Activated naive CD8-positive, alpha-beta T cell treated with anti-CD3 and anti-CD28 coated beads, Interleukin-2, amount 50 U/mL, for 16 hours (primary cell): Measurements from ENCODE around the gene ASPSCR1.

Source experiments
- DNase-seq: peaks from one replicate; pipeline ENCODE4 v3.0.0-alpha.2; 2020; ENCODE audit warnings: low read depth, low spot score

ASPSCR1 gene, protein sequence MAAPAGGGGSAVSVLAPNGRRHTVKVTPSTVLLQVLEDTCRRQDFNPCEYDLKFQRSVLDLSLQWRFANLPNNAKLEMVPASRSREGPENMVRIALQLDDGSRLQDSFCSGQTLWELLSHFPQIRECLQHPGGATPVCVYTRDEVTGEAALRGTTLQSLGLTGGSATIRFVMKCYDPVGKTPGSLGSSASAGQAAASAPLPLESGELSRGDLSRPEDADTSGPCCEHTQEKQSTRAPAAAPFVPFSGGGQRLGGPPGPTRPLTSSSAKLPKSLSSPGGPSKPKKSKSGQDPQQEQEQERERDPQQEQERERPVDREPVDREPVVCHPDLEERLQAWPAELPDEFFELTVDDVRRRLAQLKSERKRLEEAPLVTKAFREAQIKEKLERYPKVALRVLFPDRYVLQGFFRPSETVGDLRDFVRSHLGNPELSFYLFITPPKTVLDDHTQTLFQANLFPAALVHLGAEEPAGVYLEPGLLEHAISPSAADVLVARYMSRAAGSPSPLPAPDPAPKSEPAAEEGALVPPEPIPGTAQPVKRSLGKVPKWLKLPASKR

DNA sequence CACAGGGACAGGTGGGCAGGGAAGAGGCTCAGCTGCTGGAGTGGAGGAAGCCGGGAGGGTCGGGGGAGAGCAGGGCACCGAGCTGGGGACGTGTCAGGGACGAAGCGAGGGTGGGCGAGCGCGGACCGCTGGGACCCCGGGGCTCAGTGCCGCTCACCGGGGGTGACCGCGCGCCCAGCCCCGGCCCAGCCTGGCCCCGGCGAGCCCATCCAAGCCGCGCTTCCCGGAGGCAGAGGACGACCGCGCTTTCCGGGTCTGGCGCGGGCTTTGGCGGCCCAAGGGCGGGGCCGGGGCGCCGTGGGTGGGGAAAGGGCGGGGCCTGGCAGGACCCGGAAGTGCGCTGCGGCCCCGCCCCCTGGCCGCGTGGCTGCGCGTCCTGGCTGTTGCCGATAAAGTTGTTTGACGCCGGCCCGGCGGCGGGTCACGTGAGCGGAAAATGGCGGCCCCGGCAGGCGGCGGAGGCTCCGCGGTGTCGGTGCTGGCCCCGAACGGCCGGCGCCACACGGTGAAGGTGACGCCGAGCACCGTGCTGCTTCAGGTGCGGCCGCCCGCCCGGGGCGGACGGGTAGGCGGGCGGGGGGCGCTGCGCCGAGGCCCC lies at the start of gene ASPSCR1:
TSS of gene ASPSCR1 (plus strand) at position 419 of the 598 bp plus-strand sequence. CDS start at position 437, 18 bp downstream.
- peak; percentile 78 for DNase-seq

DNA sequence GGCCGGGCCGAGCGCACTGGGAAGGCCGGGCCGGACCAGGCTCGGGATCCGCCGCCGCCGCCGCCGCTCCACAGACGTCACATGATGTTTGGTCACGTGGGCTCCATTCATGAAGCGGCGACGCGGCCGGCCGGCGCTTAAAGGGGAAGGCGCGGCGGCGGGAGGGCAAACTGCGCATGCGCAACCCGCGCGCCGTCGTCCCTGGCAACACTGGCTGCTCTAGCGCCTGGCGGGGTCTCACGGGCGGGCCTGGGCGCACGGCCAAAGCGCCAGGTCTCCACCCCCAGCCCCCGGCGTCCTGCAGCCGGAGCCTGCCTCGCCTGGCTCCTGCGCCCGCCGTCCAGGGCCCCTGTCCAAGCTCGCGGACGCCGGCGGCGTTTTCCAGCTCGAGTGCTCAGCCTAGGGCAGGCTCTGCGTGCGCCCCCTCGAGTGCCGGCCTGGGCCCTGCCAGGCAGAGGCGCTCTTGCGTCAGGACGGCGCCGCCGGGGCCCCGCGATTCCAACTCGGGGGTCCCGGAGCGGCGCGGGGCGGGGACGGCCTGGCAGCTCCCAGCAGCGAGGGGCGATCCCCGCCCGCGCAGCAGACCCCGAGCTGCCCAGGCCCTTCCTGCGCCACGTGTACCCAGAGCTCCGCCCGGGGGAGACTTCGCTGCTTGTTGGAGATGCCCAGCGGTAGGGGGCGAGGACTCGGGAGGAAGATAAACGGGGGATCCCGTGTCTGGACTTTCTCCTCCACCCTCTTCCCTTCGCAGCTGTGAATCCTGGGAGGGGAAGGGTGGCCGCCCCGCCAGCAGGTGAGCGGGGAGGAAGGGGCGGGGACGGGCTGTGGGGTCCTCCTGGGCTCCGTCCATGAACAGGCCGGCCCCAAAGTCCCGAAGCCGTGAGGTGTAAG lies 49.5 kb upstream of the ASPSCR1 start, which contains the start of gene MAFG:
TSS of gene MAFG (minus strand) at position 83 of the 891 bp plus-strand sequence. CDS start 4,550 bp downstream, outside the sequence.
- peak; percentile 71 for DNase-seq

DNA sequence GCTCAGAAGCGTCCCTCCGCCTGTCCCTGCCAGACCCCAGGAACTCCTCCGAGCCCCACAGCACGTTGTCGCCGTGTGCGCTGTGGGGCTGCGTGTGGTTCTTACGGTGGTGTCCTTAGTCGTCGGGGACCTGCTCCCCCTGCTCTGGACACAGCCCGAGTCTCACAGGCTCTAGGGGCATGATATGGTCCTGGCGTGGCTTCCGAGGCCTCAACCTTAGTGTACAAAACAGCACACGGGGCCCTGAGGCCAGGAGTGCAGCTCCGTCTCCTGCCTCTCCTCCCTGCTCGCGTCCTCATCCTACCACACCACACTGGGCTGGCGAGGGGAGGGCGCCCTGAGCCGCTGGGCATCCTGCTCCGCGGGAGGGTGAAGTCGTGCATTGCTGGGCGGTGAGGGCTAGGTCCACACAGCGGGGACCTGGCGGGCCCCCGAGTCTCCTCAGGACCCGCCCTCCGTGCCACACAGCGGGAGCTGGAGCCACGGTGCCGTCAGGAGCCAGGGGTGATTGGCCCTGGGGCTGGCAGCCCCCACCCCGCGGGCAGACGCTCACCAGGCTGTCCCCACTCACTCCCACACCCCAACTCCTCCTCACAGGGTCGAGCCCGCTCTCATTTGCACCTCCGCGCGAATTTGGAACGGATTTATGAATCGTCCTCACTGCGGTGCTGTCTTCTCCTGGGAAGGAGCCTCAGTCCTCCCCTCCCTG lies 48.7 kb upstream of the ASPSCR1 start:
- no peak for DNase-seq

DNA sequence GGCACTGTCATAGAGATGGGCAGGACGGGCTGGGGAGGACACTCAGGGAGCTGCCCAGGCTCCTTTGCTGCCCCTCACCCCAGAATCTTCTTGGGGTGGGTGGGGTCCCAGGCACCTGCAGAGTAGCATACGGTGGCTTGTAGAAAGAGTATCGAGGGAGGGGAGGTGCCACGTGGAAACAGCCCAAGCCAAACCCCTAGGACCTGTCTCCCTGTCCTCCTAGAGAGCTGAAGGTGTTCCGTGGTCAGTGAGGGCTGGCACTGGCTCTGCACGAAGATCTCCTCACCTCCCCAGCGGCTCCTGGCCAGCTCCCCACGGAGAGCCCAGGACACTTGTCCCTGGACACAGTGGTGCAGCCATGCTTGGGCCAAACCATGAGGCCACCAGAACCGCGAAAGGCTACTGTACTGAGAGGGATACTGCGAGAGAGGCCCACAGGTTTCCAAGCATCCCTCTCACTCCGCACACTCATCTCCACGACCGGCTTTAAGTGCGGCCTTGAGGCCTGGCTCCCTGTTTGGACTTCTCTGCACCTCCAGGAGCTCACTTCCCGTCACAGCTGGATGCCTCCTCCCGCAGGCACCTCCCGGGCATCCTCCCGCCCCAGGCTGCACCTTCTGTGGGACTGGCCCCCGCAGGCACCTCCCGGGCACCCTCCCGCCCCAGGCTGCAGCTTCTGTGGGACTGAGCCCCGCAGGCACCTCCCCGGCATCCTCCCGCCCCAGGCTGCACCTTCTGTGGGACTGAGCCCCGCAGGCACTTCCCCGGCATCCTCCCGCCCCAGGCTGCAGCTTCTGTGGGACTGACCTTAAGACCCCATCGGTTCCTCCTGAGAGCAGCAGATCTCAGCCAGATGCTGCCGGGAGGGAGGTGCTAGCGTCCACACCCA lies 47.9 kb upstream of the ASPSCR1 start:
- no peak for DNase-seq

DNA sequence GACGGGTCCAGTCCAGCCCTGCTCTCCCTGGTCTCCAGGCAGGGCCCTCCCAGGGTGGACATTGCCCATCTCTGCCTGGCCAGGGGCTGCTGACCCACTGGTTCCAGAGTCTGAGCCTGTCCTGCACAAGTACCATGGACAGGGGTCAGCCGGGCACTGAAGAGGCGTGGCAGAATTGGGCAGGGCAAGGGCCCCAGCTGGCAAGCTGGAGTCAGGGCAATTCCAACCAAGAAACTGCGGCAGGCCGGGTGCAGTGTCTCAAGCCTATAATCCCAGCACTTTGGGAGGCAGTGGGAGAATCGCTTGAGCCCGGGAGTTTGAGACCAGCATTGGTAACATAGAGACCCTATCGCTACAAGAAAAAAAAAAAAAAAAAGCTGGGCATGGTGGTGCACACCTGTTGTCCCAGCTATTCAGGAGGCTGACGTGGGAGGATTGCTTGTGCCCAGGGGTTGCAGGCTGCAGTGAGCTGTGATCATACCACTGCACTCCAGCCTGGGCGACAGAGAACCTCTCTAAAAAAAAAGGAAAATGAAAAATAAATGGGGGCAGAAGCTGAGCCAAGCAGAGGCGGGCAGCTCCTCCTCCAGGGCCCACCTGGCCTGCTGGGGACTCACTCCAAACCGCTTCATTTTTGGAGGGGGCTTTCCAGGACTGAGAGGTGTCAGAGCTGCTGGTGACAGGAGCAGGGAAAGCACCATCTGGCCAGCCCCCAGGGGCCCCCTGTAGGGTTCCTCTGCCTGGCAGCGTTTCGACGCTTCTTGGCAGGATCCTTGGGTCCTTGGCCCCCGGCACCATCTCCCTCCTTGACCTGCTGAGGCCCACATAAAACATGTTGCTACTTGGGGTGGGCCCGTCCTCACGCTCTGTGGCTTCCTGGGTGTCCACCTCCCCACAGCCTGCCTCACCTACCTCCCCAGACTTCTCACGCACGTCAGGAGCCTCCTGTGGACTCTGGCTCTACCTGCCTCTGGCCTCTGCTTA lies 47.0 kb upstream of the ASPSCR1 start:
- no peak for DNase-seq

DNA sequence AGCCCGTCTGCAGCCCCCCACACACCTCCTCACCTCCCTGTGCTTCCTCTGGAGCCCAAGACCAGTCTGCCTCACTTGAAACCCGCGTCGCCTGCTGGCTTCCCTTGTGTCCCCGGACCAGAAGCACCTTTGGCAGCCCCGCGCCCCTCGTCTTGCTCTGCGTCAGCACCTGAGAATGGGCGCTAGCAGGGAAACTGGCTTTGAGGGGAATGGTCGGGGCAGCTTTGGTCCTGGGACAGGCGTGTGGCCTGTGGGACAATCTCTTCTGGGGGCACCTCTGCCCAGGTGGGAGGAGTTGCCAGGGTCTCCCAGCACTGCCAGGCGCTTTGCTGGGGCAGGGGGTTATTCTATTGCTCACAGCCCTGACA lies 46.3 kb upstream of the ASPSCR1 start:
- no peak for DNase-seq

DNA sequence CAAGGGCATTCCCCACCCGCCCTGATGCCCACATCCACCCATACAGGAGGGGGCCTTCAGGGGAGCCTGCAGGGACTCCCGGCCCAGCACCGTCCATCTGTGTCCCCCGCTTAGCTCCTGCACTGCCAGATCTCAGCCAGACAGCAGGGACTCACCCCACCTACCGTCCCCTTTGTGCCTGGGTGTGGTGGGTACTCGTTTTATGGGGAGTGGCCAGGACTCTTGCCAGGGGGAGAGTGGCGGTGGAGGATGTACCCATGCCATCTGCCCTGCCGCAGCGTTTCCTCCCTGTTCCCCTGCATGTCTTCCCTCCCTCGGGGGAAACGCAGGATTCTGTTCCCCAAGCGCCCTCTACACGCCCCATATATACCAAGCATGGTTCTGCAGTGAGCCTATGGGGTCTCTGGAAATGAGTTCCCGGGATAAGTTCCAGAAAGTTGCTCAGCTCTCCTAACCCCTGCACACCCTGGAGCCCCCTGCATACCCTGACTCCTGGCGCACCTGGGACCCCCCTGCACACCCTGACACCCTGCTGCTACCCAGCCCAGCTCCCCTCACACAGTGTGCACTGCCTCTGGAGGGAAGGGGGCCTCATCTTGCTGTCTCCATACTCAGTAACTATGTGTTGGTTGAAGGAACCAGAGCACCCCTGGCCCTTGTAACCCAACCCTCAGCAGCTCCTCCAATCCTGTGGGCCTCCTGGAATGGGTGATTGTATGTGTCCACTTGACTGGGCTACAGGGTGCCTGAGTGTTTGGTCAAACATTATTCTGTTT lies 45.7 kb upstream of the ASPSCR1 start:
- DNase-seq: no peak

DNA sequence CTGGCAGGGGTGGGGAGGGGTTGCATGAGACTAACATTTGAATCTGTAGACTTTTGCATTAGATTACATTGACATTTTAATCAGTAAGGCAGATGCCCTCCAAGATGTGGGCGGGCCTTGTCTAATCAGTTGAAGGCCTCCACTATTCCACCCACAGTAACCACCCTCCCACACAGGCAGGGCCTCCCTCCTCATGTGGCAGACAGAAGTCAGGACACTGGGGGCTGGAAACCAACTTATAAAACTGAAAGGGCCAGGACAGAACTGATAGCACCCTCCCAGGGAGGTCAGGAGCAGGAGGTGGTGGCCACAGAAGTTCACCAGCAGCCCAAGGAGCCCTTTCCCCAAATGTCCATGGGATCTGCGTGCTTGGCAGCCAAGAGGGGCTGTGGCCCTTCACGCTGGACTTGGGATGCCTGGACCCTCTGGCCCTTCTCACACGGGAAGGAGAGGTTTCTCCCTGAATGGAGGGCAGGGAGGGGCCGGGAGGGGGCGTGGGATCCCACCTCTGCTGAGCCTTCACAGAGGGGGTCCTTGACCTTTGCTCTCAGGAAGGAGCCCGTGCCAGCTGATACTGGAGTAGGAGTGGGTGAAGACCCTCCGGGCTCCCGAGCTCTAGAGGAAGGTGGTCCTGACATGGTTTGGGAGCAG lies 45.0 kb upstream of the ASPSCR1 start:
- no peak for DNase-seq

DNA sequence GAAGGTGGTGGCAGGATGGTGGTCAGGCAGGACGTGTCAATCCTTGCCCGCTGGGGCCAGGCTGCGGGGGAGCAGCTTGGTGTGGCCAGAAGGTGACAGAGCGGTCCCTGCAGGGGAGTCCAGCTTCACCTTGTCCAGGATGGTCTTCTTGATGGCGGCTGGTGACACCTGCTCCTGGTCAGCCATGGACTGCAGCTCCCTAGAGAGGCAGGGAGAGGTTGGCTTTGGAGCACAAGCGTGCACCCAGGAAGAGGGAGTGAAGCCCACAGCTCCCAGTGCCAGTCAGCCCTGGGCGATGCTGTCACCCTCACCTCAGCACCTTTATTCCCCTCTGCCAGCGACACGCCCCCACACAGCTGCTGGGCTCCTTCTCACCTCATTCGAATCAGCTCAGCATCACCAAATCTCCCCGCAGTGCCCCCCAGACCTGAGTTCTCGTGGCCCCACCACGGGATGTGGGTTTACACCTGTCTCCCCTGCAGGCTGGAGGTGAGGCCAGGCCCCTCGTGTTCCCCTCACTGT lies 44.2 kb upstream of the ASPSCR1 start:
- DNase-seq: no peak

DNA sequence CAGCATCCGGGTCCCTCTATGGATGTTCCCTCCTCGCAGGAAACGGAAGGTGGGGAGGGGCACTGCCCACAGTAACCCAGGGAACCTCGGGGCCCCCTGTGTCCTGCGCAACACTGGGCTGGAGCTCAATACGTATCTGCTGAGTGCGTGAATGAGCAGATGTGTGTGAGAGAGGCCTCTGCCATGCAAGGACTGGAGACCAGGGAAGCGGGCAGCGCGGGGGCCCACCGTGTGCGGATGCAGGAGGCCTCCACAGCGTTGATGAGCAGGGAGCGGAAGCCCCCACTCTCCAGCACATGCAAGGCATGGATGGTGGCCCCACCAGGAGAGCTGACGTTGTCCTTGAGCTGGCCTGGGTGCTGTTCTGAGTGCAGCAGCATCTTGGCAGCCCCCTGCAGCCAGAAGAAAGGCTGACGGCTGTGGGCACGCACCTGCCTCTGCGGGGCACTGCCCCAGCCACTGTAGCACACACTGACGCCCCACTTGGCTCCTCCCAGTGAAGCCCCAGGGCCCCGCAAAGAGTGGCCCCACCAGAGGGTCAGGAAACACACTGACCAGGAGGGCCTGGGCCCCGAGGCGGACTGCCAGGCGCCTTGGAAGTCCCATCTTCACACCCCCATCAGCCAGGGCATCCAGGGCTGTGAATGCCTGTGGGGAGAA lies 43.2 kb upstream of the ASPSCR1 start:
- DNase-seq: no peak

DNA sequence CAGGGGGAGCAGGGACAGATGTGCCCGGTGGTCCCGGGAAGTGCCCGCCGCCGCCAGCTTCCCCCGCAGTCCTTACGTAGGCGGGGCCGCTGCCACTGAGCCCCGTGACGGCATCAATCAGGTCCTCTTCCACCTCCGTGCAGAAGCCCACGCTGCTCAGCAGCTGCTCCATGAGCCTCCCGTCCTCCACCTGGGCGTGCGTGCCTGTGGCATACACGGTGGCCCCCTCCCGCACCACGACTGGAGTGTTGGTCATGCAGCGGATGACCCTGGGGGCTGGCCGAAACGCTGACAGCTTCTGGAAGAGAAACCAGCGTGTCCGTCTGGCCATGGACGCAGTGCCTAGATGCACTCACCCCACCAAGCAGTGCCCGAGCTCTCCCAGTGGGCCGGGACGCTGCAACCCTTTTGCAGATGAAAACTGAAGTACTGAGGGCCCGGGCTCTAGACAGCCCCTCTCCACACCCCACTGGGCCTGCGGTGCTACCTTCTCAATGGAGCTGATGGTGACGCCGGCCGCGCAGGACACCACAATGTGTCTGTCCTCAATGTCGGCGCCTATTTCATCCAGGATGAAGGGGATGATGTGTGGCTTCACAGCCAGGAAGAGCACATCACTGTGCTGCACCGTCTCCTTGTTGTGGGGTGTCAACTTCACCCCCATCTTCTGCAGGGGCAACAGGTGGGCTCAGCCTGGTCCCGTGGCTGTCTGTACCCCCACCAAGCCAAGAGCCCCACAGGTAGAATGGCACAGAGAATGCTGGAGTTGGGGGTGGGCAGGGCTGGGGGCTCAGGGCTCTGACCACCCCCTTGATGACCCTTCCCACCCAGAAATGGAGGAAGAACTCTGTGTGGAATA lies 42.4 kb upstream of the ASPSCR1 start:
- DNase-seq: no peak

DNA sequence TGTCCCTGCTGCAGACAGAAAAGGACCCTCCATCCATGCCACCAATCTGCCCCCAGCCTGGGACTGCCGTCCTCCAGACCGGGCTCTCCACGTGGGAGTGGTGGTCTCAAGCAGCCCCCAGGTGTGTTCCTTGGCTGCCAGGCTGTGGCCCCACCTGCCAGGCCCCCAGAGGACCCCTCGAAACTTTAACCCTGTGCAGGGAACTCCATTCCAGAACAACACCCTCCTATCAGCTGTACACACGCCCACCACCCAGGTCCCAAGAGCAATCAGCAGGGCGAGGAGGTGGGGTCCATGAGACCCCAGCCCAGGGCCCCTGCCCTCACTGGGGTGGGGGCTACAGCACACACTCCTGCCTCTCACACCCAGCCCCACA lies 41.7 kb upstream of the ASPSCR1 start:
- no peak for DNase-seq

DNA sequence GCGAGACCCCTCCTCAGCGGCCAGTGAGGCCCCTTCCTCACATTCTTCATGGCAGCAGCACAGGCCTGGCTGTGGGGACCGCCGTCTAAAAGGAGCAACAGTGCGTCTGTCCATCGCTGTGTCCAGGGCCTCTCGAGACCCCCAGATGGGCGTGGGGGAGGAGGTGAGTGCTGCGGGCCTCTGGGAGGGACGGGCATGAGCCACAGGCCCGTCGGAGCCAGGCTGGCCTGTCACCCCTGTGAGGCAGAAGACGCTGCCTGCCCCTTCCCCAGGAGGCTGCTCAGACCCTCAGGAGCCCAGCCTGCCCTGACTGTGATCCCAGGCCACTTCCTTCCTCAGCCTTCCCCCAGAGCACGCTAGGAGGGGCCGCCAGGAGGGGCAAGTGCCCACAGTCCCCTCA lies 38.2 kb upstream of the ASPSCR1 start:
- DNase-seq: no peak

DNA sequence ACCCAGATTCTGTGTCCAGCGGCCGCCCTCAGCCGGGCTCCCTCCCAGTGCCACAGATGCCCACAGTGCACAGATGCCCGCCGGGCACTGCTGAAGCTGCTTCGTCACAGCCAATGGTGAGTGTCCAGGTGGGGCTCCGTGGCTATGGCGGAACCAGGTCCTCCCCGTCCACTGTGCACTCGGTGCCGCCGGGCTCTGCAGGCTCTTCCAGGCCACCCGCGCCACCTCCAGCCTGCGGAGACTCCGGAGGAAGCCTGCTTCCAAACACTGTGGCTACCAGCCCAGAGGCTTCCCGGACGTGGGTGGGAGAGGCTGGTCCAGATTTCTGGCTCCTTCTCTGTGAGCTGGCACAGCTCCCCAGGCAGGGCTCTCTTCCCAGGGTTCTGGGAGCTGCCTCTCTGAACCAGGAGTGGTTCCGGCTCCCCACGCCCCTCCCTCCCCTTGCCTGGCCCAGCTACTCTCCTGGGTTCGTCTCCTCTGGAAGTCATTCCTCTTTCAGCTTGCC lies 37.5 kb upstream of the ASPSCR1 start:
- no peak for DNase-seq

DNA sequence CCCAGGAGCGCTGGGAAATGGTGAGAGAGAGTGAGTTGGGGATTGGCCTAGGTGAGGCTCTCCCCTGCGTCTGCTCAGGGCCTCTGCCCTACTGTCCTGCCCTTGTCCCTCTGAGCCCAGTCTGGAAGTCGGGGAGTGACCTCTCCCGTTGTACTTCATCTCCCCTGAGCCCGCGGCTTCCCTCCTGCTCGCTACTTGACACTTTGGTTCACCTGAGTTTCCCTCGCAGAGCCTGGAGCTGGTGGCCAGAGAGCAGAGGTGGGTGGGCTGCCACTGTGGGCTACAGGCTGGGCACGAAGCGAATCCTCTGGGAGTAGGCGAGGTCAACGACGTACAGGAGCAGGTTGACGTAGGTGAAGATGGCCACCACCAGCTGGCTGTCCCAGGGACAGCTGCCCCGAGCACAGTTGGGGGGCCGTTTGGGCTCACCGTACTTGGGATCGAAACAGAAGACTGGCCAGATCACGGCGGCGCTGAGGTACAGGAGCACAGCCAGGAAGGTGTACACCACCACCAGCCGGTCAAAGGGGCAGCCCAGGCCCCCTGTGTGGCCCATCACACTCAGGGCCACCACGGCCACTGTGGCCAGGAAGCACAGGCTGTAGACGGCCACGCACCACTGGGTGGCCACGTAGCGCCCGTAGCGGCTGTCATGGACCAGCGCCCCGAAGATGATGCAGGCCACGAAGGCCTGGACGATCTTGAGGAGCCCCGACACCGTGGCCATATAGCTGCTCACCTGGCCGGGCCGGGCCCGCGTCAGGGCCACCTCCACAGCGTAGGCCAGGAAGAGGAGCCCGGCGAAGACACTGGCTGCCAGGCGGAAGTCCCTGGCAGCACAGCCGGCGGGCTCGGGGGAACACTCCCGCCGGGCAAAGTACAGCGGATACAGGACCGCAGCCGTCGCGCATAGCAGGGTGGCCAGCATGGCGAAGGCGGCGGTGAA lies 36.6 kb upstream of the ASPSCR1 start:
- no peak for DNase-seq
